UCSD-AML1 (cell line): ENCODE data around the gene DENND5A.
"Not testable (repeated sequence)": the region's sequence is repeated elsewhere in the genome, so short reads cannot be mapped to it uniquely, and the experiment has no call there.

Experiments
- DNase-seq: peaks from one replicate; lab custom pipeline; 2025; ENCODE audit not compliant: unreplicated experiment; lab: John Stamatoyannopoulos, UW

DENND5A gene

DNA sequence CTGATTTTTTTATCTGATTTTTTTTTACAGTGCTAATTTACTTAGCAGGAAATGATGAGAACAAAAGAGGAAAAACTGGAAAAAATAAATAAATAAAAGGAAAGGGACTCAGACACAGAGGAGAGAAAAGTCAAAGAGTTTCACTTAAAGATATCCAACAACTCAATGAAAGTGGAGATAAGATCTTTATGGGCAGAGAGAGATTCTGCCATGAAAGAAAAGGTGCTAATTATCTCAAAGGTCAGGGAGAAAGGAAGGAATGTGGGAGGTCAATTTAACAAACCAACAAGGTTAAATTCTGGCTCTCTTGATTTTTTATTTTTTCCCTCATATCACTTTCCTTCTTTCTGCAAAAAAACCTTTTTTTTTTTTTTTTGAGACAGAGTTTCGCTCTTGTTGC lies 86.0 kb downstream of the DENND5A start:
- DNase-seq = no peak

DNA sequence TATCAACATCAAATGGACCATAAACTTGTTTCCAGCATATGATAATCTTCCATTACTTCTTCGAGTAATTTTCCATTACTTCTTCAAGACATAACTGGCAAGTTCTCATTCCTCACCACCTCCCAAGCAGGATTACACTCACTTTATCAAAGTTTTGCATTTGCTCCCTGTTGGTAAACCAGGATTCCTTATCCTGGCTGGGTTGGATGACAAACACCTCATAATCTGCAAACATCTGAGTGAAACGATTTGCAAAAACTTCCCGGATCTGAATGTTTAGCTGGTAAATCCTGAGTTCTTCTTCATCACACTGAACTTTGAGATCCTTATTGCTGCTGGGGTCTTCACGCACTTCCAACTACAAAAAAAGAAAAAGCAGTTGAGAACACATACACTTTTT lies 86.4 kb downstream of the DENND5A start:
- no peak for DNase-seq

DNA sequence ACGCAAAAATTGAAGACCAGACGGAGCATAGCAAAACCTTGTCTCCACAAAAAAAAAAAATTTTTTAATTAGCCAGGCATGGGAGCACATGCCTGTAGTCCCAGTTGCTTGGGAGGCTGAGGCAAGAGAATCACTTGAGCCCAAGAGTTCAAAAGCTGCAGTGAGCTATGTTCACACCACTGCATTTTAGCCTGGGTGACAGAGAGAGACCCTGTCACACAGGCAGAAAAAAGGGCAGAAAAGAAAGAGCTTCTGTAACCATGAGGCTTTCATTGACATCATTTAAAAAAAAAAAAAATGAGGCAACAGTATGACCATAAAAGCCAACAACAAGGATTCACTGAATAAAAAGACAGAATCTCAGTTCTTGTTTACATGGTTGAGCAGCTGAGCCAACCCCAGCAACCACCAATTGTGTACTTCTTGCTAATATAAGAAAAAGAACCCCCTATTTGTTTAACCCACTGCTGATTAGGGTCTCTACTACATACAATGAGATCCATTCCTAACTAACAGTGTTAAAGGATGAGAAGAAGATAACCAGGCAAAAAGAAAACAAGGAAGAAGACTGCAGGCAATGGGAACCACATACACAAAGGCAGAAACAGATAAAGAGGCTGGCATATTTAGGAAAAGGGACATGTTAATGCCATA lies 87.6 kb downstream of the DENND5A start:
- DNase-seq = no peak

DNA sequence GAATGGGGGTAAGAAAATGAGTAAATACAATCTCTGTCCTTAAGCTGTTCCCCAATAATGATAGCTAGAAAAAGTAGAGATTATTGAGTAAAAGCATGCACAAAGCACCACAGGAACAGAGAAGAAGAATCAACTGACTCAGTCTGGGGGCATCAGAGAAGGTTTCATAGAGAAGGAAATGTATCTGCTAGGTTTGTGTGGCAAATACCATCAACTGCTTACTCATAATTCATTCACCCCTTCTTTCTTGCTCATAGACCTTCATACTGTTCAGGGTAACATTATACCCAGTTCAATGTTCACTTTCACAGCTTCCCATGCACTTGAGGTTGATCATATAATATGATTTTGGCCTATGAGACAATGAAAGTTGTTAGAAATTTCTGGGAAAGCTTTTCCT lies 88.6 kb downstream of the DENND5A start:
- DNase-seq = no peak

DNA sequence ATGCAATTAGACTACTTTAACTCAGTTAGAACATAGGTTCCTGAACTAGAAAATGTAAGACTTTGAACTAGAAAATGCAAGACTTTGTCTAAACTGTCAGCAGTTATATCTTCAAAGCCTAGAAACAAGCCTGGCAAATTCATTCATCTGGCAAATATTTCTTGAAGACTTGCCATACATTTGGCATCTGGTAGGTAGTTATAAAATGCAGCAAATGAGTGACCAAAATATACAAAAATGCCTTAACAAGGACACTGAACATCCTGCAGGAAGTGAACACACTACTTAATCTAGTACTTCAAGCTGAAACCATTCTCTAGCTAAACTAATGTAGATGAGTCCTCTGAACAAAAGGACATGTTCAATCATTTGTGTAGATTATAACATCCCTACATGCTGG lies 89.0 kb downstream of the DENND5A start:
- DNase-seq = no peak

DNA sequence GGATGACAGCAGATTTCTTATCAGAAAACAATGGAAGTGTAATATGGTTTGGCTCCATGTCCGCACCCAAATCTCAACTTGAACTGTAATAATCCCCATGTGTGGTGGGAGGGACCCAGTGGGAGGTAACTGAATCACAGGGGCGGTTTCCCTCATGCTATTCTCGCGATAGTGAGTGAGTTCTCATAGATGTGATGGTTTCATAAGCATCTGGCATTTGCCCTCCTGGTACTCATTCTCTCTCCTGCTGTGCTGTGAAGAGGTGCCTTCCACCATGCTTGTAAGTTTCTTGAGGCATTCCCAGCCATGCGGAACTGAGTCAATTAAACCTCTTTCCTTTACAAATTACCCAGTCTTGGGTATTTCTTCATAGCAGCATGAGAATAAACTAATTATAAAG lies 92.8 kb downstream of the DENND5A start:
- no peak for DNase-seq

DNA sequence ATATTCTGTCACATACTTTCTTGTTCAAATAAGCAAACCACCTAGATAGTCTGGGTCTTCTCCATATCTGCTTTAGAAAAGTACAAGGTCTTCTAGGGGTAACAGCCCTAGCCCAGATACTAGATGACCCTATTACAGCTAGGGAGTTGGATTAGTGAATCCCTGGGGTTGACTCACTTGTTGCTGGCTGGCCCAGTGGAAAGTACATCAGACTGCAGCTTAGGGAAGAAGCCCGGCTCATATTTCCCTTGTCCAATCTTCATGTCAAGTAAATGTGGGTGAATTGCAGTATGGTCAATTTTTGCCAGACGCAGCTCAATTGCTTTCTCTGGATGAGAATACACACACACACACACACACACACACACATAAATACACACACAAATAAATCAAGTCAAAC lies 94.7 kb downstream of the DENND5A start:
- no peak for DNase-seq

DNA sequence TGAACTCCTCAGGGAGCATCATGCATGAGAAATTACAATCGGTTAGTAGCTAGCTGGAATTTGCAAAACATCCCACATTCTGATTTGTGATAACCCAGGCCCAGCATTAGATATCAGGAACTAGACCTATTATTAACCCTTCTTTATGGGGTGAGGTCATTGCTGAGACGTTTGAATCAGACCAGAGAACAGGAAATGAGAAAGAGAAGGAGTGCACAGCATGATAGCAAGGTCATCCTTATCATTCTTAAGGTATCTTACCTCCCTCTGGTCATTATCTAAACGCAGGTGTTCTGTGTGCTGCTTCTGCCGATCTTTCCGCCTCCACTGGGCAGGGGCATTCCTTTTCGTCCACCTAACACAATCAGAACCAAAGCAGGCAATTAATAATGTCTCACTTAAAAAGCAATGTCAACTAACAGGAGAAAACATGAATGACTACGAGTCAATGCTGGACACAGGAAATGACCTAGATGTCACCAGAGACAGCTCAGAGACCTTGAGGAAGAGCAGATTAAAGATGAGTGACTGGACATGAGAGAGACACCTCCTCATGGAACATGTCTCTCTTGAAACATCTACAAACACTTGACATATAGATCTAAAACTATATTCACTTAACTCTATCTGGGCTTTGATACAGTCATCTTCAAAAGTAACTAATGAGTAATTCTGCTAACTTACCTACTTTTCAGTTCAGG lies 95.4 kb downstream of the DENND5A start:
- no peak for DNase-seq

DNA sequence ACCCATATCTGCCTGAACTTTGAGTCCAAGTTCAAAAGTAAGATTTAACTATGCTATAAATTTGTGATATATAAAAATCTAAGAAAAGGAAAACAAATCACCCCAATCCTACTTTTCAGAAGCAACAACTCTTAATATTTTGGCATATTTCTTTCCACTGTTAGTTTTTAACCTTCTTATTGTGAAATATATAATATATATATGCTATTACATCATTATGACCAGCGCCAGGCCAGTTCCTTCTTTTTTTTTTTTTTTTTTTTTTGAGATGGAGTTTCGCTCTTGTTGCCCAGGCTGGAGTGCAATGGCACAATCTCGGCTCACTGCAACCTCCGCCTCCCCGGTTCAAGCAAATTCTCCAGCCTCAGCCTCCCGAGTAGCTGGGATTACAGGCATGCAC lies 103.2 kb downstream of the DENND5A start:
- DNase-seq = not testable (repeated sequence)

DNA sequence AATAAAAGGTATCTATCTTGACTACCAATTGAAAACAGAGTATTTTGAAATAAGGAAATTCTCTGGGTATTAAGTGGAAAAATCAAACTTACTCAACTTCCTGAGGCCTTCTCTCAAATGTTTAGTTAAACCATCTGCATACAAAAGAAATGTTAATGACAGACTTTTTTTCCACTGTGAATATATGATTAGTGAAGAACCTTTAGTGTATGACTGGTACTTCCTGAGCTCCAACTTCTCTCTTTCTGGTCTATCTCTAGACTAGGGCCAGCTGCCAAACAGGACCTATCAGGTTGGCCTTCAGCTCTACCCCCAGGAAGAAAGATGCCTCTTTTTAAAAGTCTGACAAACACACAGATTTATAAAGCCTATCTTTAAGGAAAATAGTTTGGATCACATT lies 105.0 kb downstream of the DENND5A start:
- no peak for DNase-seq

DNA sequence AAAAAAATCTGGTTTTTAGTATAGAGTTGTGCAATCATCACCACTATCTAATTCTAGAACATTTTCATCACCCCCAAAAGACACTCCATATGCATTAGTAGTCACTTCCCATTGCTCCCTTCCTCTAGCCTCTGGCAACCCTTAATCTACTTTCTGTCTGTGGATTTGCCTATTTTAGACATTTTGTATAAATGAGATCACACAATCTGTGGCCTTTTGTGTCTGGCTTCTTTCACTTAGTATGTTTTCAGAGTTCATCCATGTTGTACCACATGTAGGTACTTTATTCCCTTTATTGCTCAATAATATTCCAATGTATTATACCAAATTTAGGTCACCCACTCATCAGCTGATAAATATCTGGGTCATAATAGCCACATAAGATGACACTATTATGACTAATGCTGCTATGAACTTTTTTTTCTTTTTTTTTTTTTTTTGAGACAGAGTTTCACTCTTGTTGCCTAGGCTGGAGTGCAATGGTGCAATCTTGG lies 106.2 kb downstream of the DENND5A start:
- no peak for DNase-seq

DNA sequence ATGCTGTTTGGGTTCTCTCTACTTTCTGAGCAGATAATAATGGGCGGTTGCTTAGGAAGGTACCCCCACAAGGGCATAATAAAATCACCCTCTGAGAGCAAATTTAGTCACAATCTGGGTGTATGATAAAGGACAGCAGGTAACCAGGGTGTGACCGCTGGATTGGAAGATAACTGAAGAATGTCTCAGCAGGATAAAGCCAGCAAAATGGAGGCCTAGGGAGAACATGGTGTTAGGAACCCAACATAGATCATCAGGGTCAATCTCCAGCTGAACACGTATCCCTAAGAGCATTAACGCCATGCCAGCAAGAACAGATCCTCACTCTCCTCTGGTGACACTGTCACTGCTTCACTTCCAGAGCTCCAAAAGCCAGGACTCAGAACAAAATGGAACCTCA lies 109.2 kb downstream of the DENND5A start:
- no peak for DNase-seq

DNA sequence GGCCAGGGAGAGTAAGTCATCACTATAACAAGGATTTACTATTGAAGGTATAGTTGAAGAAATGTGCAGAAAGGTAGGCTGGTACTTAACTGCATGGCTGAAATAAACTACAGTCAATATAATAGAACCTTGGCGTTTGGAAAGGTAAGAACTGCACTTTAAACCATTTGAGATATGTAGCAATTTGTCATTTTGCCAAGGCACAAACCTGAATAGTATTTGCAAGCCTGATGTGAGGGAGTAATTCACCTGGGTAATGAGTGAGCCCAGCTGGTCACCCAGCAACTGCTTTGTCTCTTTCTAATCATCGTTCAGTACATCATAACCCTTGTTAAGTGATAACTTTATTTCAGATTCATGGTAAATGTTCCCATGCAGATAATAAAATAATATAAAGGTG lies 111.5 kb downstream of the DENND5A start:
- DNase-seq = no peak

DNA sequence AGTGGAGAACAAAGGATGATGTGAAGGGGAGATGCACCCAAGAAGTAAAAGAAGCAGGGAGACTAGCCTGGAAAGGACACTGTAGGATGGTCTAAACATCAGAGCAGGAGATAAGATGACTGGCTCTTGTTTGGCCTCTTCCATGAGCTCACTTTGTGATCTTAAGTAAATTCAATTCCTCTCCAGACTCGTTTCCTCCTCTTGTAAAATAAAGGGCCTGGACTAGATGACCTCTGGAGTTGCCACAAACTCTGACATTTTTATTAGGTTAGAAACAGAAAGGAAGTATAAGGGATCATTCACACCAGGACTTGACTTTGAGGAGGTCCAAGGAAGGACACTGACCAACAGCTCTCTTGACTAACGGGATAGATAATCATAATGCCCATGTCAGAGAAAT lies 113.5 kb downstream of the DENND5A start:
- no peak for DNase-seq

DNA sequence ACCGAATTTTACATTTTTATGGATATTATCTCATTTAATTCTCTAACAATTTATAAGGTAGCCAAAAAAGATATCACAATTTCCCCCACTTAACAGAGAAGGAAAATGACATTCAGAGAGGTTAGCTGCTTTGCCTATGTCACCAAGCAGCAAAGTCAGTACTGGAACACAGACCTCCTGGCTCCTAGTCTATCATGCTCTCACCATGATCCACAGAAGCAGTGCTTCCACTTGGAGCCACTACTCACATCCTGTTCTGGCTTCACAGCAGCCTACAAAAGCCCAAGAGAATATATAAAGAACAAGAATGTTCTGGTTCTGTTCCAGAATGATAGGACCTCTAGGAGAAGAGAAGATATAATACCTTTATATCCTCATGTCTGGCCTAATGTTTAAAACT lies 114.2 kb downstream of the DENND5A start:
- DNase-seq = no peak

DNA sequence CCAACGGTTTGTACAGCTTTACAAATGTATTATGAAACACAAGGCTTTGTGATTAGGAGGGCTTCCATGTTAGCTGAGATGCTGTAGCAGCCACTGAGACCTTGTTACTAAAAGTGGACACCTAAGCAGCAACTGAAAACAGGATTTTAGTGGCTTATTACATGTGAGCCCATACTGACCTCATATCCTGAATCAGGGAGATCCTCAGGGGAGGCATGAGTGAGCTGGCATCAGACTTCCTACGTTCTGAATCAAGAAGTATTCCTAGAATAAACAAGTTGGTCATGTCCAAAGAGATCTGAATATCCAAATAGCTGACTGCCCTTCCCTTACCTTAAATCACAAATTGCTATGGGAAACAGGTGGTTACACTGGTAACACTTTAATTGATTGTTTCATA lies 114.6 kb downstream of the DENND5A start:
- DNase-seq = no peak

DNA sequence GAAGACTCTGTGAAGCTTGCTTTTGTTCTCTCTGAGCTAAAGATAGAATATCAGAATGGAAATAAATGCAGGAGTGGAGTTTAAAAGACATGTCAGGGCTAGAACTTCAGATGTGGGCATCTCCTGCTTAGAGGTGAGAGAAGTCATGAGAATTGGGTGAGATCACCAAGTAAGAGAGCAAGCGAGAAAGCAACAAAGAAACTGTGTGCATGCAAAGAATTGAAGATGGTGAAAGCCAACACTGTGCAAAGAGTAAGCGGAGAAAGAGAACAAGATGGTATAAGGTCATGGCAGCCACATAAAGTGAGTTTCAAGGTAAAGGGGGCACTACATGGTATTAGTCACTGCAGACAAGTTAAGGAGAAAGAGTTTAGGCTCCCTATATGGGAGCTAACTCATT lies 116.4 kb downstream of the DENND5A start:
- no peak for DNase-seq

DNA sequence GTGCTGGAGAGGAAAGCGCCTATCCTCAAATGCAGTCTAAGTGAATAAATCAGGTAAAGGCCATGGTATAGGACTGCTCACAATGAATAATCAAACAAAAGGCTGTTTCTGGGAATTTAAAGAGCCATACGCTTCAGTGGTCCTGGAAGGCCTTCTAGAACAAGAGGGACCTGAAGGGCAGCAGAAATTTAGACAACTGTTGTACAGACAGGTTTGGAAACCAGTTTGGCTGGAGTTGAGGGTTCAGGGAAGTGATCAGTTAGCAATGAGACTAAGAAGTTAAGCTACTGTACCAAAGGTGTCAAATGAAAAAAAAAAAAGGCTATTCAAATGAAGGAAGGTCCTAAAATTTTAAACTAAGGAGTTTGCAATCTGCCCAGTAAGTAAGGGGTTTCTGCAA lies 117.1 kb downstream of the DENND5A start:
- no peak for DNase-seq

DNA sequence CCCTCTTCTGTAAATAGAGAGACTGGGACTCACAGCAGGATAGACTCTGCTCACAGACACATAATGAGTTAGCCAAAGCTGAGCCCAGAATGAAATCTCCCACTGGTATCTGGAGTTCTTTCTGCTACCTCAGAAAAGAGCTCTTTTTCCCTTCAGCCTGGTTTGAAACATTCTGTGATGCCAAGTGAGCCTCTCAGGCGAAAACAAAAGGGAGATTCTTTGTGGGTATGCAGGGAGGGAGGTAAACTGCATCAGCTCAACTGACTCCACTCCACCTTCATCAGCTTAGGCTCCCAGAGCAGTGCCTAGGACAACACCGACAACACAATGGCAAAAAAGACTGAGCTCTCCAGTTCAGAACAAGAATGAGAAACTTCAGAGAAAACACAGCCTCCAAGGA lies 118.7 kb downstream of the DENND5A start:
- no peak for DNase-seq

DNA sequence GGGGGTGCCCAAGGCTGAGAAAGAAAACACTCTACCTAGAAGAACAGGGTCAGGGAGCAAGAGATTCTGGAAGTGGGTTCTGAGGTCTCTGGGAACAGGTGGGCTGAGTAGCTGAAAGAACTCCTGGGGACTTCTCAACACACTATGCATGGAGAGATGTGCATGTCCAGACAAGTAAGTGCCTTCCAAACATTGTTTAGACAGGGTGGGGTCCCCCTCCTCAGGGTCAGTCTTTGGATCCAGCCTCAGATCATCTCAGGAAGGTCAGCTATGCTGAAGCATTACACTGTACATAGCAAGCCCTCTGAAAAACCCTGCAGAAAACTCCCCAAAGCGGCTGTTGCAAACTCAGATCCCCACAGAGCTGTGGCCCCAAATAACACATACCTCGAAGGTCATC lies 119.9 kb downstream of the DENND5A start:
- DNase-seq = no peak

DNA sequence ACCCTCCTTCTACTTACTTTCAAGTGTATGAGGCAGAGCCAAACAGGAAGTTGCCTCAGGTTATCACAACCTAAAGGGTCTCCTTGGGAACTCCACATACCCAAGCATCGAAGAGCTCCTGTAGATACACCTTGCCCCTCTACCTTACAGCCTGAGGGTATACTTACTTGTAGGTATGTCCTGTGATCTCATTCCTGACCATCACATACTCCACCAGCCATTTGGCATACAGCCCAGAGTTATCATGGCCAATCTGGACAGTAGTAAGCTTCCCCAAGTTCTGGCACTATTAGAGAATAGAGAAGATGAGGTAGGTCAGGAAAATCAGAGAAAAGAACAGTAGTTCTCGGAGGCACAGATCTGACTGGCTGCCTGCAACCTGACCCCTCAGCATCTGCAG lies 120.3 kb downstream of the DENND5A start:
- no peak for DNase-seq

DNA sequence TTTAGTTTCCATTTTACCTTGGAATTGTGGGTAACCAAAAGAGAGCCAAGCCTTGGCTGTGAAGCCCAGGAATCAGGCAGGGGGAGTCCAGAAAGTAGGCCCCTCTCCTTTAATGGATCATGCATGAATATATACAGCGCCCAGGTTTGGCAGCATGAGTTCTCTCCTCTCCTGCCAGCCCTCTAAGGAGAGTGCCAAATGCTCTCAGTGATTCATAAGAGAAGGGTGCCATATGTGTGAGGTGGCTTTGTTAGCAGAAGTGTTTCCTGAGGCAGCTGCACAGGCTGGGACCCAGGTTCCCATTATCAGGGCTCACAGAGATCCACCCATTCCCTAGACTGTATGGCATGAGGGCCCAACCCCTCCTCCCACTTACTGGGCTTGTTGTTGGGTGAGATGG lies 121.4 kb downstream of the DENND5A start:
- DNase-seq = no peak

DNA sequence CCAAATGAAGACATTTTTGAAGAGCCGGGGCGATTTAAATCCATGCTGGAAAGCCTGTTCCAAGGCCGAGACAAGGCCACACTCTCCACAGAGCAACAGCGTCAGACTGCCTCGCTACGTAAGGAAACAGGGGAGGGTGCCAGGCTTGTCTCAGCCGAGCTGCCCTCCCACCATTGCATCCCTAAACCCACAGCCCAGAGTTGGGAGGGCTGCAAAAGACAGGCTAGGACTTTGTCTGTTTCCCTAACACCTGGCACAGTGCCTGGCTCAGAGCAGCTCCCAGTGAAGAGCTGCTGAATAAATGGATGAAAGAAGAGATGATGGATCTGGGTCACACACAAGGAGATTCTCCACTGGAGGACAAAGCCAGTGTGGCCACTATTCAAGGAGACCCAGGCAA lies 122.4 kb downstream of the DENND5A start:
- DNase-seq = no peak
